Mesenchymal stem cell (in vitro differentiated cells and primary cell): ENCODE results near the gene EXOC6B.
A peak's percentile ranks its signal among the peaks of the same experiment; 100 is the strongest.

Experiments
- DNase-seq: peaks from one replicate; pipeline ENCODE4 v3.0.0-alpha.2; 2013
- H2AFZ ChIP-seq: one replicate; pipeline ENCODE4 v1.6.1; 2013; ENCODE audit warnings: low read depth, mild to moderate bottlenecking, control low read depth, inconsistent platforms, low read length, moderate library complexity
- H2AK5ac ChIP-seq: 2 replicates; pipeline ENCODE4 v1.6.1; 2013; ENCODE audit warnings: low read length, moderate library complexity, mild to moderate bottlenecking, inconsistent platforms; ENCODE audit not compliant: severe bottlenecking
- H2BK120ac ChIP-seq: one replicate; pipeline ENCODE4 v1.6.1; 2013; ENCODE audit warnings: low read depth, mild to moderate bottlenecking, inconsistent platforms, low read length, moderate library complexity
- H2BK12ac ChIP-seq, 2 experiments: one replicate each; pipeline ENCODE4 v1.6.1; 2013; ENCODE audit warnings: inconsistent platforms in 2 of 2, low read length in 2 of 2, mild to moderate bottlenecking in 2 of 2, moderate library complexity in 2 of 2, control low read depth in 1 of 2
- H2BK15ac ChIP-seq: one replicate; pipeline ENCODE4 v1.6.1; 2013; ENCODE audit warnings: mild to moderate bottlenecking, low read depth, inconsistent platforms; ENCODE audit not compliant: poor library complexity, severe bottlenecking
- H2BK5ac ChIP-seq: 2 replicates; pipeline ENCODE4 v1.6.1; 2013; ENCODE audit warnings: low read depth, mild to moderate bottlenecking, low read length, control low read depth, inconsistent platforms; ENCODE audit not compliant: poor library complexity, severe bottlenecking
- H3K14ac ChIP-seq, 2 experiments: one replicate each; pipeline ENCODE4 v1.6.1; 2013; ENCODE audit warnings: inconsistent platforms in 2 of 2, low read length in 2 of 2, control low read depth in 1 of 2, mild to moderate bottlenecking in 1 of 2, moderate library complexity in 1 of 2
- H3K18ac ChIP-seq, 2 experiments: one replicate each; pipeline ENCODE4 v1.6.1; 2013; ENCODE audit warnings: inconsistent platforms in 2 of 2, low read length in 2 of 2, control low read depth in 1 of 2, low read depth in 1 of 2, mild to moderate bottlenecking in 1 of 2
- H3K23ac ChIP-seq, 2 experiments: one replicate each; pipeline ENCODE4 v1.6.1; 2013; ENCODE audit warnings: inconsistent platforms in 2 of 2, low read length in 2 of 2, mild to moderate bottlenecking in 2 of 2, moderate library complexity in 2 of 2, control low read depth in 1 of 2
- H3K27ac ChIP-seq: 2 replicates; pipeline ENCODE4 v1.5.1; 2013; ENCODE audit warnings: mild to moderate bottlenecking, moderate library complexity, low read length, control low read depth, inconsistent platforms; ENCODE audit not compliant: poor library complexity, severe bottlenecking
- H3K27me3 ChIP-seq, 2 experiments: 2 replicates each; pipeline versions ENCODE4 v1.6.1 to v1.7.0; 2013; ENCODE audit warnings: low read length in 2 of 2, mild to moderate bottlenecking in 2 of 2, moderate library complexity in 2 of 2, control low read depth in 1 of 2, inconsistent platforms in 1 of 2; ENCODE audit not compliant: control insufficient read depth in 1 of 2, insufficient read depth in 1 of 2
- H3K36me3 ChIP-seq, 2 experiments: 2 replicates each; pipeline versions ENCODE4 v1.6.1 to v1.7.0; 2013; ENCODE audit warnings: low read length in 2 of 2, control low read depth in 1 of 2, inconsistent platforms in 1 of 2, low read depth in 1 of 2, mild to moderate bottlenecking in 1 of 2; ENCODE audit not compliant: insufficient read depth in 2 of 2, control insufficient read depth in 1 of 2
- H3K4ac ChIP-seq, 2 experiments: one replicate each; pipeline ENCODE4 v1.6.1; 2013; ENCODE audit warnings: inconsistent platforms in 2 of 2, low read length in 2 of 2, mild to moderate bottlenecking in 2 of 2, moderate library complexity in 2 of 2, control low read depth in 1 of 2, low read depth in 1 of 2
- H3K4me1 ChIP-seq: 2 replicates; pipeline ENCODE4 v1.6.1; 2013; ENCODE audit warnings: low read depth, low read length, control low read depth; ENCODE audit not compliant: control insufficient read depth, insufficient read depth
- H3K4me2 ChIP-seq: 2 replicates; pipeline ENCODE4 v1.6.1; 2013; ENCODE audit warnings: low read length, mild to moderate bottlenecking, inconsistent platforms; ENCODE audit not compliant: poor library complexity, severe bottlenecking
- H3K4me3 ChIP-seq, 2 experiments: 2 replicates each; pipeline versions ENCODE4 v1.5.1 to v1.7.0; 2013; ENCODE audit warnings: low read length in 2 of 2, mild to moderate bottlenecking in 2 of 2, control low read depth in 1 of 2, low read depth in 1 of 2; ENCODE audit not compliant: insufficient read depth in 1 of 2
- H3K79me1 ChIP-seq: replicated peaks from 2 replicates; pipeline ENCODE4 v1.6.1; 2013; ENCODE audit warnings: mild to moderate bottlenecking, control low read depth, low read length, inconsistent platforms; ENCODE audit not compliant: poor library complexity, severe bottlenecking
- H3K9ac ChIP-seq: 2 replicates; pipeline ENCODE4 v1.7.0; 2013; ENCODE audit warnings: mild to moderate bottlenecking, low read length, moderate library complexity
- H3K9me3 ChIP-seq: 2 replicates; pipeline ENCODE4 v1.7.0; 2013; ENCODE audit warnings: mild to moderate bottlenecking, low read length; ENCODE audit not compliant: control insufficient read depth
- H4K8ac ChIP-seq: one replicate; pipeline ENCODE4 v1.6.1; 2013; ENCODE audit warnings: inconsistent platforms, mild to moderate bottlenecking, low read length, moderate library complexity
- H4K91ac ChIP-seq: one replicate; pipeline ENCODE4 v1.6.1; 2013; ENCODE audit warnings: mild to moderate bottlenecking, low read length, inconsistent platforms
- WGBS: methylation state at CpG from one replicate; pipeline ENCODE4 v1.1.7; 2013; ENCODE audit warnings: mixed read lengths; 5-methylcytosine and 5-hydroxymethylcytosine counted together

Gene EXOC6B

DNA sequence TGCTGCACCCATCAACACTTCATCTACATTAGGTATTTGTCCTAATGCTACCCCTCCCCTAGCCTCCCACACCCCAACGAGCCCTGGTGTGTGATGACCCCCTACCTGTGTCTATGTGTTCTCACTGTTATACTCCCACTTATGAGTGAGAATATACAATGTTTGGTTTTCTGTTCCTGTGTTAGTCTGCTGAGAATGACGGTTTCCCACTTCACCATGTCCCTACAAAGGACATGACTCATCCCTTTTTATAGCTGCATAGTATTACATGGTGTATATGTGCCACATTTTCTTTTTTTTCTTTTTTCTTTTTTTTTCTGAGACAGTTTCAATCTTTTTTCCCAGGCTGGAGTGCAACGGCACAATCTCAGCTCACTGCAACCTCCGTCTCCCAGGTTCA, 394.1 kb downstream of the EXOC6B start:
- no peak overlapping the region for H3K4ac ChIP-seq
- H2BK12ac ChIP-seq: no peak overlapping the region
- peaks cover 0 to 9% of the 10 kb centered on the region in 2 experiments for H3K36me3 ChIP-seq
- H2BK120ac ChIP-seq: no peak overlapping the region
- peaks cover 6% of the 10 kb centered on the region for H3K79me1 ChIP-seq
- H3K27me3 ChIP-seq: no peaks in the 10 kb centered on the region
- no peak overlapping the region for H3K18ac ChIP-seq
- no peak for DNase-seq
- no peak overlapping the region for H2BK15ac ChIP-seq
- no peak overlapping the region for H3K23ac ChIP-seq
- no peak overlapping the region for H2AK5ac ChIP-seq
- H2BK5ac ChIP-seq: no peak overlapping the region
- H3K9ac ChIP-seq: no peak overlapping the region
- H3K4me3 ChIP-seq: no peak overlapping the region
- WGBS: 95% methylated on average over 2 of the region's 4 CpGs
- H2AFZ ChIP-seq: no peak overlapping the region
- no peak overlapping the region for H3K27ac ChIP-seq
- peaks cover 4% of the 10 kb centered on the region for H3K4me1 ChIP-seq
- H3K4me2 ChIP-seq: no peak overlapping the region
- H3K9me3 ChIP-seq: peaks cover 7% of the 10 kb centered on the region
- H4K8ac ChIP-seq: no peak overlapping the region
- H3K14ac ChIP-seq: no peak overlapping the region
- H4K91ac ChIP-seq: no peak overlapping the region

- Histone ChIP-seq H3K23ac (no peak overlapping the region), H3K4ac (no peak overlapping the region), H3K4me3 (no peak overlapping the region), H3K4me1 (peaks cover 4% of the 10 kb centered on the region), H2BK12ac (no peak overlapping the region), H4K8ac (no peak overlapping the region), H3K18ac (no peak overlapping the region), H2BK15ac (no peak overlapping the region), H3K9ac (no peak overlapping the region), H3K4me2 (no peak overlapping the region), H3K79me1 (peaks cover 6% of the 10 kb centered on the region), H3K27ac (no peak overlapping the region), H3K27me3 (no peaks in the 10 kb centered on the region), H2BK120ac (no peak overlapping the region), H2AFZ (no peak overlapping the region), H2AK5ac (no peak overlapping the region), H3K14ac (peak overlapping the region in 1 of 2 experiments; percentile 12), H3K36me3 (peaks cover 0 to 10% of the 10 kb centered on the region in 2 experiments), H4K91ac (peak overlapping the region; percentile 29), H3K9me3 (no peaks in the 10 kb centered on the region), H2BK5ac (no peak overlapping the region)
- DNase-seq: no peak
- WGBS: 95% methylated on average over 15 of the region's 15 CpGs
These were observed 398.6 kb downstream of the EXOC6B start for GRCh38 chr2:72427022-72427861.

GRCh38 chr2:72425996-72426395, 399.8 kb downstream of the EXOC6B start:
- Histone ChIP-seq H3K36me3 (peaks cover 0 to 12% of the 10 kb centered on the region in 2 experiments), H3K23ac (no peak overlapping the region), H4K91ac (no peak overlapping the region), H2BK12ac (no peak overlapping the region), H3K14ac (no peak overlapping the region), H3K18ac (no peak overlapping the region), H2AFZ (no peak overlapping the region), H3K4me1 (peaks cover 4% of the 10 kb centered on the region), H2BK5ac (no peak overlapping the region), H3K9me3 (no peaks in the 10 kb centered on the region), H2BK15ac (no peak overlapping the region), H3K79me1 (peaks cover 6% of the 10 kb centered on the region), H3K4me3 (no peak overlapping the region), H3K4me2 (no peak overlapping the region), H2BK120ac (no peak overlapping the region), H3K27me3 (no peaks in the 10 kb centered on the region), H3K27ac (no peak overlapping the region), H4K8ac (no peak overlapping the region), H3K9ac (no peak overlapping the region), H3K4ac (no peak overlapping the region), H2AK5ac (no peak overlapping the region)
- DNase-seq: no peak

GRCh38 chr2:72423756-72424155, 402.1 kb downstream of the EXOC6B start:
- no CpG with 5 or more reads among the region's 2 CpGs for WGBS

More at GRCh38 chr2:72423756-72424155, 402.1 kb downstream of the EXOC6B start:
- H2BK15ac ChIP-seq: no peak overlapping the region
- H2AFZ ChIP-seq: no peak overlapping the region
- H2BK120ac ChIP-seq: no peak overlapping the region
- no peak overlapping the region for H2BK5ac ChIP-seq
- no peak overlapping the region for H3K18ac ChIP-seq
- H4K91ac ChIP-seq: no peak overlapping the region
- peaks cover 0 to 12% of the 10 kb centered on the region in 2 experiments for H3K36me3 ChIP-seq
- no peak overlapping the region for H3K4me2 ChIP-seq
- no peak overlapping the region for H3K27ac ChIP-seq
- H3K9ac ChIP-seq: no peak overlapping the region
- H2AK5ac ChIP-seq: no peak overlapping the region
- H3K14ac ChIP-seq: no peak overlapping the region
- no peak overlapping the region for H4K8ac ChIP-seq
- no peak overlapping the region for H2BK12ac ChIP-seq
- no peaks in the 10 kb centered on the region for H3K27me3 ChIP-seq
- no peak for DNase-seq
- no peak overlapping the region for H3K4ac ChIP-seq
- H3K4me3 ChIP-seq: no peak overlapping the region
- no peaks in the 10 kb centered on the region for H3K9me3 ChIP-seq
- H3K23ac ChIP-seq: no peak overlapping the region
- peaks cover 6% of the 10 kb centered on the region for H3K79me1 ChIP-seq
- H3K4me1 ChIP-seq: peaks cover 4% of the 10 kb centered on the region
